NCI-H2029 (cell line): ENCODE results near the gene UNC13D.
"Not testable (repeated sequence)": the region's sequence is repeated elsewhere in the genome, so short reads cannot be mapped to it uniquely, and the experiment has no call there.

Experiments
- DNase-seq: peaks from one replicate; lab custom pipeline; 2025; lab: John Stamatoyannopoulos, UW

Gene UNC13D

GRCh38 chr17:75820094-75821080 is 23.8 kb downstream of the UNC13D start:
- no peak for DNase-seq

GRCh38 chr17:75819678-75820077 is 24.5 kb downstream of the UNC13D start:
- DNase-seq: no peak

GRCh38 chr17:75819116-75819515 is 25.1 kb downstream of the UNC13D start:
- no peak for DNase-seq

GRCh38 chr17:75818326-75818885 is 25.8 kb downstream of the UNC13D start:
- no peak for DNase-seq

- no peak for DNase-seq
Observed at GRCh38 chr17:75817571-75817970, 26.6 kb downstream of the UNC13D start.

GRCh38 chr17:75816693-75817092 is 27.5 kb downstream of the UNC13D start:
- DNase-seq: no peak

- no peak for DNase-seq
Observed at GRCh38 chr17:75815399-75815798, 28.8 kb downstream of the UNC13D start.

GRCh38 chr17:75814900-75815373 is 29.3 kb downstream of the UNC13D start:
- no peak for DNase-seq

GRCh38 chr17:75814021-75814395 is 30.2 kb downstream of the UNC13D start:
- no peak for DNase-seq

- no peak for DNase-seq
Observed at GRCh38 chr17:75813081-75814020, 30.9 kb downstream of the UNC13D start.

GRCh38 chr17:75812096-75813013 is 31.8 kb downstream of the UNC13D start:
- DNase-seq: no peak

GRCh38 chr17:75811174-75811573 is 33.0 kb downstream of the UNC13D start:
- DNase-seq: no peak

- not testable (repeated sequence) for DNase-seq
Observed at GRCh38 chr17:75810756-75811155, 33.4 kb downstream of the UNC13D start.

- DNase-seq: no peak
Observed at GRCh38 chr17:75810216-75810615, 34.0 kb downstream of the UNC13D start.

GRCh38 chr17:75809631-75810111 is 34.5 kb downstream of the UNC13D start:
- no peak for DNase-seq

- no peak for DNase-seq
Observed at GRCh38 chr17:75808905-75809621, 35.1 kb downstream of the UNC13D start.

GRCh38 chr17:75808549-75808904 is 35.7 kb downstream of the UNC13D start:
- DNase-seq: no peak

GRCh38 chr17:75807861-75808260 is 36.3 kb downstream of the UNC13D start:
- DNase-seq: no peak

GRCh38 chr17:75806822-75807500 is 37.2 kb downstream of the UNC13D start:
- no peak for DNase-seq

GRCh38 chr17:75803883-75804282 is 40.3 kb downstream of the UNC13D start:
- no peak for DNase-seq
